D341Med (cell line): ENCODE measurements around the gene NUP188.
"Not testable (repeated sequence)": the region's sequence is repeated elsewhere in the genome, so short reads cannot be mapped to it uniquely, and the experiment has no call there.

Source experiments
- DNase-seq: peaks from one replicate; pipeline ENCODE4 v3.0.0; 2012; ENCODE audit warnings: low spot score

The NUP188 gene

GRCh38 chr9:128916745-128917144 is 30.8 kb upstream of the NUP188 start:
- no peak for DNase-seq

DNA sequence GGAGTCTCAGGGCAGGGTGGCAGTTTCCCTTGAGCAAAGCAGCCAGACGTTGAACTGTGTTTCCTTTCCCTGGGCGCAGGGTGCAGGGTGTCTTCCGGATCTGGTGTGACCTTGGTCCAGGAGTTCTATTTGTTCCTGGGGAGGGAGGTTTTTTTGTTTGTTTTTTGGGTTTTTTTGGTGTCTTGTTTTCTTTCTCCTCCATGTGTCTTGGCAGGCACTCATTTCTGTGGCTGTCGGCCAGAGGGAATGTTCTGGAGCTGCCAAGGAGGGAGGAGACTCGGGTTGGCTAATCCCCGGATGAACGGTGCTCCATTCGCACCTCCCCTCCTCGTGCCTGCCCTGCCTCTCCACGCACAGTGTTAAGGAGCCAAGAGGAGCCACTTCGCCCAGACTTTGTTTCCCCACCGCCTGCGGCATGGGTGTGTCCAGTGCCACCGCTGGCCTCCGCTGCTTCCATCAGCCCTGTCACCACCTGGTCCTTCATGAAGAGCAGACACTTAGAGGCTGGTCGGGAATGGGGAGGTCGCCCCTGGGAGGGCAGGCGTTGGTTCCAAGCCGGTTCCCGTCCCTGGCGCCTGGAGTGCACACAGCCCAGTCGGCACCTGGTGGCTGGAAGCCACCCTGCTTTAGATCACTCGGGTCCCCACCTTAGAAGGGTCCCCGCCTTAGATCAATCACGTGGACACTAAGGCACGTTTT is 30.2 kb upstream of the NUP188 start:
- no peak for DNase-seq

DNA sequence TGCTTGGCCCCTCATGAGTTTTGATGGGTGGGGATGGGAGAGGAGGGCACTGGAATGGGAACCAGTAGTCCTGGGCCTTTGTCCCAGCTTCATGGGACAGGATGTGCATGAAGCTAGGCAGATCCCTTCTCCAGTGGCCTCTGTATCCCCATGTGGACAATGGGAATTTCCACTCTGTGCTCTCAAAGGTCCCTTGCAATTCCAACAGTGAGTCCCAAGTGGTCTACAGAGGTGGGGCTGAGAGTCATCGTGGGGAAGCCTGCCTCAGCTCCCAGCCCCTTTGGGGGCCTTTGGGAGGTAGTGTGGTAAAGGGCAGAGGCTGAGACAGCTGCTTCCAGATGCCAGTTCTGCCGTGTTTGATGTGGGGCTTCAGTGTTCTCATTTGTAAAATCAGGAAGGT is 28.6 kb upstream of the NUP188 start:
- no peak for DNase-seq

DNA sequence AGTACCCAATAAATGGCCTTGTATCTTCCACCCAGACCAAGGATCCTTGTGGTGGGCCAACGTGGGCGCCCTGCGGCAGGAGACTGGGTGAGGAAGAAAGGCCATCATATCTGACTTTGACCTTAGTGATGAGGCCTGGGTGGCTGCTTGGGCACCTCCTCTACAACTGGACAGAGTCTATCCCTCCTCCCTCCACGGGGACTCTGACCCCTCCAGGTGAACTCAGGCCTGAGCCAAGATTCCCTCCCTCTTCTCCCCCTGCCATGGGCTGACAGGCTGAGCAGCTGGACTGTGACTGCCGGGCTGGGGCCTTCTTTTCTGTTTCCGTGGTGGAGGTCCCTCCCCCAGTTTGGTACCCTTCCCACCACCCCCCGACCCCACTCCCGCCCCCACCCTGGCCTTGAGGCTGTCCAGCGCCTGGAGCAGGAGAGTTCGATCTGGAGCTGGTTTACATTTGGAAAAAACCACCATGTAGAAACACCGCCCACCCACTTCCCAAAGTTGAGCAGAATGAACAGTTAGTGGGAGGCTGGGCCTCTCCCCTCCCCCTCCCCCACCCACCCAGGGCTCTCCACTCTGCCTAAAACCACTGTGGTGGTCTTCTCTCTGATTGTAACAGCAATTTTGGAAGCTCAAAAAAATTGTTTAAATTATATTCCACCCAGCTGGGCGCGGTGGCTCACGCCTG is 28.0 kb upstream of the NUP188 start:
- no peak for DNase-seq

DNA sequence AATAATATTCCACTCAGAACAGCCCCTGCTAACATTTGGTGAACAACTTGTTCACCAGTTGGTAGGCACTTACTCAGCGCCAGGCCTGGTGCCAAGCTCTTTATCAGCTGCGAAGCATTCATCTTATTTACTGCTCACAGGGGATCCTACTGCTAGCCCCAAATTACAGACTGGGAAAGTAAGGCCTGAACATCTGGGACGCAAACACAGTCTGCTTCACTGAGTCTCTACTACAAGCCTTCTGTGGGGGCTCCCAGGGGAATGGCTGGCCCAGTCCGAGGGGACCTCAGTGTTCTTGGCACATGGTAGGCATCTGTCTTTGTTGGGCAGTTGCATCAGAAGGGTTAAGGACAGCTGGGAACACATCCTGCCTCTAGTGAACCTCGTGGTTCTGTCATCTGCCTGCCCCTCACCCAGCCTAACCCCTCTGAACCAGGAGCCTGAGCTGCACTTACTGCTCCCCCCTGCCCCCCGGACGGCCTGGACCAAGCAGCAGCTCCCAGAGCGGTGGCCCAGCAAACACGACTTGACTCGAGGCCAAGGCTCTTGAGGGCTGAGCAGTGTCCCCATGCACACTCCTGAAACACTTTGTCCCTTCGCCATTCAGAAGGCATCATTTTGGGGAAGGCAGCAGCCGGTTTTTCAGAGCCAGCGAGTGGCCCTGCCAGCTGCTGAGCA is 27.0 kb upstream of the NUP188 start, which contains the start of gene PHYHD1:
PHYHD1 (plus strand) TSS at position 602 of the 678 bp plus-strand sequence. CDS start 1,342 bp downstream, outside the sequence.
- DNase-seq = peak; percentile 65

- DNase-seq = peak; percentile 88
Observed at GRCh38 chr9:128921881-128922763, 25.4 kb upstream of the NUP188 start.

DNA sequence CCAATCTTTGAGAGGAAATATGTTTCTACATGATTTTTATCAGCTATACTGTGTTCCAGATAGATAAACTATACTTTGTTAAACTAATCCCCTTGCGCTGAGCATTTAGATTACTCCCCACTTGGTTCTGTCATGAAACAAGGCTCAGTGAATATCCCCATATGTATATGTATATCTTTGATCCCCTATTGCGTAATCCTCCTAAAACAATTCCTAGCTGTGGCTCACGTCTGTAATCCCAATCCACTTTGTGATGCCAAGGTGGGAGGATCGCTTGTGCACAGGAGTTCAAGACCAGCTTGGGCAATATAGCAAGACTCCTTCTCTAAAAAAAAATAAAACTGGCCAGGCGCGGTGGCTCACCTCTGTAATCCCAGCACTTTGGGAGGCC is 24.0 kb upstream of the NUP188 start:
- DNase-seq = no peak

GRCh38 chr9:128927731-128928411 is 19.6 kb upstream of the NUP188 start:
- peak; percentile 82 for DNase-seq

GRCh38 chr9:128928624-128929023 is 18.9 kb upstream of the NUP188 start:
- no peak for DNase-seq

DNA sequence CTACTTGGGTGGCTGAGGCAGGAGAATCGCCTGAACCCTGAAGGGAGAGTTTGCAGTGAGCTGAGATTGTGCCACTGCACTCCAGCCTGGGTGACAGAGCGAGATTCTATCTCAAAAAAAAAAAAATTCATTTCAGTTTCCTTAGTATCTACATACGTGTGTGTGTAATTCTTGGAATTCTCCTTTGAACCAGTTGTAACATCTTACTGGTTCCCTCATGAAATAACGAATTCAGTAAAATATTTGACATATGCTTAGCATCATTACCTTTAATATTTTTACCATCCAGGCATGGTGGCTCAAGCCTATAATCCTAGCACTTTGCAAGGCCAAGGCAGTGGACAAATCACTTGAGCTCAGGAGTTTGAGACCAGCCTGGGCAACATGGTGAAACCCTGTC is 17.9 kb upstream of the NUP188 start:
- DNase-seq = no peak

- no peak for DNase-seq
Observed at GRCh38 chr9:128933731-128934130, 13.8 kb upstream of the NUP188 start.

DNA sequence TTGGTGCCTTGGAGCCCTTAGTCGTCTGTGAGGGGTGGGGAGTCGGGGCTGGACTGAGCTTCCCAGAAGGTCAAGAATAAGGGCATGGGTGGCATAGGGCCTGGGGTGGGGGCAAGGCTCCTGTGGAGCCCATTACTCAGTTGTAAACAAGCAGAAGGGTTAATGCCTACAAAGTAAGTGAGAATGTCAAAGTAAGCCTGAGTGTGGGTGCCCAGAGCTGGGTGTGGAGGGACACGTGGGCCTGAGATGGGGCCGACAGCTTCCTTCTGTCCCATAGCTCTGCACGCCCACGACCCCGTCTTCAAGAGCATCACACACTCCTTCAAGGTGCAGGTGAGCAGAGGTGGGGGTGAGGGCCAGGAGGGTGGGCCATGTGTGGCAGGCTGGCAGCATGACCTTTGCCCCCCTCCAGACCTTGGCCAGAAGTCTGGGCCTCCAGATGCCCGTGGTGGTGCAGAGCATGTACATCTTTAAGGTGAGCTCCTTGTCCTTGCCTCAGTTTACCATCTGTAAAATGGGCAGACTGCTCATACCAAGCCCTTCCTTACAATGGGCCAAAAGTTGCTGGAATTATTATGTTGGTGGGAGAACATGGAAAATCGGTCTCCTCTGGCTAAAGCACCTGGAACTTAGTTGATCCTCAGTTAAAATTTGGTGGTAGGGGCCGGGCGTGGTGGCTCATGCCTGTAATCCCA is 11.2 kb upstream of the NUP188 start:
- DNase-seq = no peak

- DNase-seq = no peak
Observed at GRCh38 chr9:128937310-128938165, 10.0 kb upstream of the NUP188 start.

- no peak for DNase-seq
Observed at GRCh38 chr9:128940271-128940921, 7.1 kb upstream of the NUP188 start.

GRCh38 chr9:128940946-128941755 is 6.3 kb upstream of the NUP188 start:
- DNase-seq = no peak

- no peak for DNase-seq
Observed at GRCh38 chr9:128943832-128944620, 3.5 kb upstream of the NUP188 start.

GRCh38 chr9:128944966-128945365 is 2.5 kb upstream of the NUP188 start:
- DNase-seq = not testable (repeated sequence)
